Activated naive CD8-positive, alpha-beta T cell treated with anti-CD3 and anti-CD28 coated beads, Interleukin-2, amount 10 ng/mL, durations not matched to agents 7 days and 5 days (primary cell): ENCODE data around the gene PFKM. TPM values are rescaled to one million over a fixed set of nuclear protein-coding genes. Genes with fewer than 3 reads are reported as not detected.

Experiments
- ATAC-seq: fragments of 150-1000 bp; cut with Tn5 transposase; one replicate; pipeline ENCODE4 v1.10.0; 2021; ENCODE audit warnings: low read depth, moderate library complexity
- POLR2A ChIA-PET: fragments of 350-600 bp; sonication (Branson Sonifier 250); formaldehyde crosslinking; loops from one replicate; lab custom pipeline; 2021; ENCODE audit warnings: antibody characterized with exemption; lab: Charles Lee
- DNase-seq: peaks from one replicate; pipeline ENCODE4 v3.0.0; 2021
- H3K27ac Mint-ChIP-seq: one replicate; pipeline ENCODE4 v1.8.0; 2022; ENCODE audit warnings: mild to moderate bottlenecking, mixed read lengths
- H3K27me3 Mint-ChIP-seq: one replicate; pipeline ENCODE4 v1.8.0; 2022; ENCODE audit warnings: mild to moderate bottlenecking, moderate library complexity, mixed read lengths
- H3K36me3 Mint-ChIP-seq: one replicate; pipeline ENCODE4 v1.8.0; 2021; ENCODE audit warnings: mild to moderate bottlenecking, mixed read lengths
- H3K4me1 Mint-ChIP-seq: one replicate; pipeline ENCODE4 v1.8.0; 2021; ENCODE audit warnings: mixed read lengths
- H3K4me3 Mint-ChIP-seq: one replicate; pipeline ENCODE4 v1.8.0; 2022; ENCODE audit warnings: mild to moderate bottlenecking, moderate library complexity, mixed read lengths
- H3K9me3 Mint-ChIP-seq: one replicate; pipeline ENCODE4 v1.8.0; 2021; ENCODE audit warnings: mixed read lengths
- microRNA-seq: library from miRNA; unstranded; fragments of <30 nt; microRNA quantifications from one replicate; pipeline ENCODE4 v1.2.0, GENCODE V29; 2022
- total RNA-seq, 2 experiments: library from RNA; stranded (reverse); gene quantifications; one replicate each; pipeline ENCODE4 v1.2.3, GENCODE V29; 2021

Gene PFKM
- total RNA-seq, 2 experiments from 2014 or later: 23.9 to 26.2 TPM

GRCh38 chr12:48187916-48188695, 68.9 kb downstream of the PFKM start:
- Mint-ChIP-seq H3K4me3 (no peak overlapping the region), H3K4me1 (peaks cover 12% of the 10 kb centered on the region), H3K9me3 (no peaks in the 10 kb centered on the region), H3K27me3 (peaks cover 41% of the 10 kb centered on the region), H3K27ac (no peak overlapping the region), H3K36me3 (no peaks in the 10 kb centered on the region)
- no peak for ATAC-seq
- POLR2A ChIA-PET: interaction anchor here (0.9 kb wide), 1 partner anchor 10 kb away, joined by 3 read pairs; no protein-coding TSS in a partner anchor
- DNase-seq: no peak

DNA sequence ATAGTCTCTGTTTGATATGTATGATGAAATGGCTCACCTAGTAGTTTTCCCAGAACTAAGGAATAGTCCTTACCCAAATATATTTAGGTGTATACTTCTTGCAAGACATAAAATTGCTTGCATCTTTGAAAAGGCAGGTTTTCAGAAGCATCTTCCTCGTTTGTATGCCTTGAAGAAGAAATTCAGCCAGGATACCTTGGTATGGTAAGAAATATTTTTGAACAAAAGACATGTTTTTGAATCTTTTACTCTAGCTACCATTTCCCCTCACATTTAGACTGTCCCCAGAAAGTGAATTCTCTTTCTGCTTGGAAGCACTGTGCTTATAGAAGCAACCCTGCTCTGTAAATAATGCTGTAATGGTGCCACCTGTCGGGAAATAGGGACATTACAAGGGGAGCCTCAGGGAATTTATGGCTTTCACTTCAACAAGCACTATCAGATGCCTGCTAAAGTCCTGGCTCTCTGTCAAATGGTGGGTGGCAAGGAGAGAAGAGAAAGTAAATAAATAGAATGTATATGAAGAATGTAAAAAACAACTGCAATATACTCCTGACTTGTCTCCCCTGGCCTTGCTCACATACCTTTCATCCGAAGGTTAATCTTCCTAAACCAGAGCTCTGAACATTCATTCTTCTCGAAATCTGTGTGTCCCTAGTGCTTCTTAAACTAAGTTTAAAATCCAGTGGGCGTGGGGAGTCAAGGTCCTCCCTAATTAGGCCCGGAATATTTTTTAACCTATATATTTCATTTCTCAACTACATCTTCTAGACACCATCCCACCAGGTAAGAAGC, 70.4 kb downstream of the PFKM start:
- no peaks in the 10 kb centered on the region for H3K9me3 Mint-ChIP-seq
- ATAC-seq (peak; percentile 59), DNase-seq (peak; percentile 53)
- peaks cover 46% of the 10 kb centered on the region for H3K27me3 Mint-ChIP-seq
- H3K4me1 Mint-ChIP-seq: peaks cover 13% of the 10 kb centered on the region
- POLR2A ChIA-PET: no interaction called here
- no peak overlapping the region for H3K27ac Mint-ChIP-seq
- no peak overlapping the region for H3K4me3 Mint-ChIP-seq
- no peaks in the 10 kb centered on the region for H3K36me3 Mint-ChIP-seq

DNA sequence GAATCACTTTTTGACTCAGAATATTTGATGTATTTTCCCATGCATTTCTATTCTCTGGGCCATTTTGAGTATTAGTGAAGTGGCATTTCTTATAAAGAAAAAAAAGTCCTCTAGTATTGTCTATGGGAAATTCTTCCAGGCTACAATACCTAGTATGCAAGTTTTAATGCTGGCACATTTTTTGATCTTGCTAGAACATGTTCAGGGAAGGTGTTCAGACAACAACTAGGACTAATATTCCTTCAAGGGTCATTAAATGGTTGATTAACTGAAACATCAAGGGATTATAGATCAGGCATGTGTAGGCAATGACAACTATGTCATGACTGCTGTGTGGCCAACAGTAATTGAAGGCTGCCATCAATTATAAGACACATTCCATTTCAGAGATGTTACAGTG, 71.9 kb downstream of the PFKM start:
- H3K27me3 Mint-ChIP-seq: peaks cover 33% of the 10 kb centered on the region
- ATAC-seq: no peak
- DNase-seq: no peak
- H3K9me3 Mint-ChIP-seq: no peaks in the 10 kb centered on the region
- H3K27ac Mint-ChIP-seq: no peak overlapping the region
- H3K4me3 Mint-ChIP-seq: no peak overlapping the region
- no peaks in the 10 kb centered on the region for H3K36me3 Mint-ChIP-seq
- POLR2A ChIA-PET: no interaction called here
- H3K4me1 Mint-ChIP-seq: peaks cover 10% of the 10 kb centered on the region

- Mint-ChIP-seq H3K9me3 (no peaks in the 10 kb centered on the region), H3K4me3 (no peak overlapping the region)
- POLR2A ChIA-PET: no interaction called here
Observed at GRCh38 chr12:48192861-48193260, 73.7 kb downstream of the PFKM start.

DNA sequence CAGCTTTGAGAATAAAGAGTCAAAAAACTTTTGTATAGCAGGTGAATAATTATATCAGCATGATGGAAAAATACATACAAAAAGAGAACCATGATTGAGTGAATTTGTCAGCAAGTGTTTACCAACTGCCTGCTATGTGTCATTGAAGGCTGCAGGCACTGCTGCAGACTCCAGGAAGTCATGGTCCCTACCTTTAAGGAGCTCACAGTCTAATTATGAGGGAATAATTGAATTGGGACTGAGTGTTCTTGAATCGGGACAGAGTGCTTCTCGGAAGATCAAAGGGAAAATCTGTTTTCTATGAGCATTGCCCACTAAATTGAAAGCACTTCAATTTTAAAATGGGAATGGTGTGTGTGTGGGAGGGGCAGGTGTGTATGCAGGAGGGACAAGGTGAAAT, 74.5 kb downstream of the PFKM start:
- ATAC-seq (no peak), DNase-seq (no peak)
- no peaks in the 10 kb centered on the region for H3K9me3 Mint-ChIP-seq
- peaks cover 12% of the 10 kb centered on the region for H3K4me1 Mint-ChIP-seq
- H3K36me3 Mint-ChIP-seq: no peaks in the 10 kb centered on the region
- POLR2A ChIA-PET: no interaction called here
- H3K4me3 Mint-ChIP-seq: no peak overlapping the region
- H3K27me3 Mint-ChIP-seq: peaks cover 28% of the 10 kb centered on the region
- no peak overlapping the region for H3K27ac Mint-ChIP-seq

More at GRCh38 chr12:48192861-48193260, 73.7 kb downstream of the PFKM start:
- DNase-seq (no peak), ATAC-seq (no peak)
- peaks cover 28% of the 10 kb centered on the region for H3K27me3 Mint-ChIP-seq
- H3K27ac Mint-ChIP-seq: no peak overlapping the region
- H3K4me1 Mint-ChIP-seq: peaks cover 12% of the 10 kb centered on the region
- no peaks in the 10 kb centered on the region for H3K36me3 Mint-ChIP-seq

GRCh38 chr12:48194799-48195201, 75.6 kb downstream of the PFKM start:
- Mint-ChIP-seq H3K4me1 (peaks cover 20% of the 10 kb centered on the region), H3K36me3 (no peaks in the 10 kb centered on the region), H3K9me3 (no peaks in the 10 kb centered on the region), H3K27me3 (peaks cover 24% of the 10 kb centered on the region), H3K27ac (no peak overlapping the region), H3K4me3 (no peak overlapping the region)
- ATAC-seq: no peak
- no peak for DNase-seq
- POLR2A ChIA-PET: no interaction called here

Small RNA genes within 50 kb of the gene (microRNA-seq; reads per million reads assigned to microRNA genes)
- not detected for gene MIR6505

Other genes with a start within 250 kb of the PFKM start
- gene VDR, start 214.4 kb upstream of the PFKM start, total RNA-seq: 10 to 100 TPM; 13.9 to 14.3 TPM
- gene TMEM106C, start 155.8 kb upstream of the PFKM start, total RNA-seq: 100 to 1,000 TPM; 111 to 115 TPM
- not detected for gene COL2A1, start 114.9 kb upstream of the PFKM start, total RNA-seq
- 10 to 100 TPM; 36.2 to 43.4 TPM for gene SENP1, start 13.3 kb upstream of the PFKM start, total RNA-seq
- 10 to 100 TPM; 47.6 to 53.9 TPM for gene ASB8, start 38.2 kb downstream of the PFKM start, total RNA-seq
- gene CCDC184, start 64.3 kb downstream of the PFKM start, total RNA-seq: under 1 TPM; 0.57 to 0.58 TPM
- gene OR10AD1, start 83.9 kb downstream of the PFKM start, total RNA-seq: not detected
- 10 to 100 TPM; 21.3 to 32.0 TPM for gene ZNF641, start 231.6 kb downstream of the PFKM start, total RNA-seq